Spleen (tissue), 11 donors: ENCODE results near the gene ADNP. TPM values are rescaled to one million over a fixed set of nuclear protein-coding genes. Genes with fewer than 3 reads are reported as not detected.
A peak's percentile ranks its signal among the peaks of the same experiment; 100 is the strongest.

ENCODE experiments used
- DNase-seq: peaks from one replicate; pipeline ENCODE4 v3.0.0-alpha.2; 2020
- H3K27ac ChIP-seq, 8 donors: fragments of 200-600 bp; sonication (generic) in 7 of 8; 1 replicate in 4 of 8; 2 replicates in 4 of 8; pipeline versions ENCODE4 v1.5.0 to v1.8.0; 2016 to 2021; ENCODE audit warnings: inconsistent platforms in 4 of 8, mild to moderate bottlenecking in 4 of 8, moderate library complexity in 1 of 8
- H3K27me3 ChIP-seq, 7 donors: fragments of 200-600 bp; sonication (generic) in 6 of 7; replicated peaks in 1 of 7; 1 replicate in 4 of 7; 2 replicates in 3 of 7; pipeline versions ENCODE4 v1.5.0 to v1.8.0; 2016 to 2021; ENCODE audit warnings: inconsistent platforms in 3 of 7, mild to moderate bottlenecking in 1 of 7
- H3K36me3 ChIP-seq, 6 donors: fragments of 200-600 bp; sonication (generic) in 5 of 6; 1 replicate in 4 of 6; 2 replicates in 2 of 6; pipeline versions ENCODE4 v1.5.0 to v1.8.0; 2016 to 2021; ENCODE audit warnings: inconsistent platforms in 2 of 6
- H3K4me1 ChIP-seq, 6 donors: fragments of 200-600 bp; sonication (generic) in 5 of 6; 1 replicate in 3 of 6; 2 replicates in 3 of 6; pipeline versions ENCODE4 v1.5.0 to v1.8.0; 2016 to 2021; ENCODE audit warnings: inconsistent platforms in 3 of 6
- H3K4me3 ChIP-seq, 8 donors: fragments of 200-600 bp; sonication (generic) in 7 of 8; 1 replicate in 4 of 8; 2 replicates in 4 of 8; pipeline versions ENCODE4 v1.5.0 to v1.8.0; 2016 to 2021; ENCODE audit warnings: inconsistent platforms in 4 of 8, mild to moderate bottlenecking in 4 of 8, moderate library complexity in 2 of 8
- H3K9me3 ChIP-seq, 8 donors: fragments of 200-600 bp; sonication (generic) in 7 of 8; 1 replicate in 4 of 8; 2 replicates in 4 of 8; pipeline versions ENCODE4 v1.5.0 to v1.8.0; 2016 to 2021; ENCODE audit warnings: inconsistent platforms in 4 of 8
- CTCF ChIP-seq, 11 experiments: fragments of 200-600 bp in 7 of 11; fragments of 450-650 bp in 4 of 11; sonication (generic) in 4 of 11; IDR thresholded peaks in 8 of 11; conservative IDR thresholded peaks in 3 of 11; 1 replicate in 7 of 11; 2 replicates in 4 of 11; pipeline versions ENCODE4 v1.4.0 to v1.8.0; 2016 to 2021; ENCODE audit warnings: antibody characterized with exemption in 11 of 11, inconsistent platforms in 4 of 11, mild to moderate bottlenecking in 1 of 11
- POLR2A ChIP-seq, 3 donors: fragments of 450-650 bp; IDR thresholded peaks; one replicate each; pipeline ENCODE4 v1.5.1; 2017; ENCODE audit warnings: antibody characterized with exemption in 3 of 3, mild to moderate bottlenecking in 1 of 3
- POLR2AphosphoS5 ChIP-seq, 3 donors: sonication (generic); formaldehyde crosslinking; IDR thresholded peaks; one replicate each; pipeline ENCODE4 v1.5.1; 2017; ENCODE audit warnings: antibody characterized with exemption in 3 of 3
- WGBS, 5 donors: extraction: QIAGEN DNeasy Blood & Tissue Kit in 3 of 5; methylation state at CpG; one replicate each; pipeline versions ENCODE4 v1.1.5 to v1.1.7; 2013 to 2018; 5-methylcytosine and 5-hydroxymethylcytosine counted together
- intact Hi-C: fragments of 100-400 bp; cut with DNase I; formaldehyde crosslinking; loops from one replicate; pipeline ENCODE4 v1.15.0; 2023; ENCODE audit warnings: low total_unique reads
- polyA plus RNA-seq, 3 donors: library from polyadenylated mRNA; stranded (reverse); fragments of 200-250 nt; gene quantifications; one replicate each; pipeline ENCODE4 v1.2.1, GENCODE V29; 2013
- total RNA-seq, 7 donors: library from RNA; depleted of rRNA in 3 of 7; stranded (reverse); fragments of >200 nt in 3 of 7; fragmentation: NEBNext Ultra II Directional in 4 of 7; extraction: Animal tissue kit (Norgen Biotek cat#: 25700) in 4 of 7; gene quantifications; one replicate each; pipeline versions ENCODE4 v1.1.0 to v1.2.1, GENCODE V29; 2016 to 2021
- donor health status: healthy with polysubstance abuse.
- donor health status: DM: no; HTN: no; CAD: no; lungs with moderate emphysema.
- donor health status: DM: no; HTN: no; CAD: no.
- donor health status: Bipolar disorder and iron deficiency.
- donor health status: healthy.
- donor health status: DM: no; HTN: no; CAD: no.
- donor health status: DM: yes; HTN: yes; CAD: no.

Gene ADNP
- total and polyA plus RNA-seq, 10 donors, result 30.6 to 78.8 (median 61.3) TPM

- TF ChIP-seq POLR2A (IDR thresholded peaks at IDR 0.05), result no peak
- TF ChIP-seq POLR2AphosphoS5 (IDR thresholded peaks at IDR 0.05), result peak in 1 of 3 donors; percentile 12
- no peak for DNase-seq
- no peak overlapping the region for H3K4me3 ChIP-seq
- peaks cover 36 to 99% (median 78%) of the 10 kb centered on the region in 6 donors for H3K4me1 ChIP-seq
- no peaks in the 10 kb centered on the region for H3K27me3 ChIP-seq
- H3K27ac ChIP-seq, result peak overlapping the region in 1 of 8 donors; percentile 1
- intact Hi-C loops, result no loop called here
- WGBS, 5 donors, result 67 to 84% (median 78%) methylated on average over 2 of the region's 2 CpGs
- no peaks in the 10 kb centered on the region for H3K9me3 ChIP-seq
- H3K36me3 ChIP-seq, result peaks cover 0 to 29% (median 3%) of the 10 kb centered on the region in 6 donors
Measured at GRCh38 chr20:50913690-50914375, 17.4 kb downstream of the ADNP start.

- WGBS, 5 donors, result 60 to 78% (median 64%) methylated on average over 1 of the region's 1 CpG
- intact Hi-C loops, result no loop called here
- TF ChIP-seq CTCF (IDR thresholded peaks at IDR 0.05 in 8 of 11, conservative IDR thresholded peaks at IDR 0.05 in 3 of 11) (no peak), POLR2AphosphoS5 (IDR thresholded peaks at IDR 0.05) (no peak), POLR2A (IDR thresholded peaks at IDR 0.05) (no peak)
- Histone ChIP-seq H3K36me3 (peaks cover 0 to 32% (median 3%) of the 10 kb centered on the region in 6 donors), H3K4me3 (no peak overlapping the region), H3K27me3 (no peaks in the 10 kb centered on the region), H3K27ac (no peak overlapping the region), H3K9me3 (no peaks in the 10 kb centered on the region), H3K4me1 (peaks cover 21 to 97% (median 59%) of the 10 kb centered on the region in 6 donors)
- DNase-seq, result no peak
Measured at GRCh38 chr20:50911716-50912115, 19.5 kb downstream of the ADNP start.

- DNase-seq, result no peak
- TF ChIP-seq POLR2AphosphoS5 (IDR thresholded peaks at IDR 0.05) (no peak), POLR2A (IDR thresholded peaks at IDR 0.05) (no peak), CTCF (IDR thresholded peaks at IDR 0.05 in 8 of 11, conservative IDR thresholded peaks at IDR 0.05 in 3 of 11) (no peak)
- no peaks in the 10 kb centered on the region for H3K27me3 ChIP-seq
- H3K27ac ChIP-seq, result no peak overlapping the region
- WGBS, 5 donors, result 59 to 86% (median 72%) methylated on average over 3 of the region's 3 CpGs
- peaks cover 16 to 97% (median 55%) of the 10 kb centered on the region in 6 donors for H3K4me1 ChIP-seq
- no peak overlapping the region for H3K4me3 ChIP-seq
- no peaks in the 10 kb centered on the region for H3K9me3 ChIP-seq
- H3K36me3 ChIP-seq, result peaks cover 0 to 32% (median 3%) of the 10 kb centered on the region in 6 donors
- intact Hi-C loops, result no loop called here
Measured at GRCh38 chr20:50911030-50911429, 20.2 kb downstream of the ADNP start.

- intact Hi-C loops, result no loop called here
- peaks cover 0 to 34% (median 3%) of the 10 kb centered on the region in 6 donors for H3K36me3 ChIP-seq
- TF ChIP-seq CTCF (IDR thresholded peaks at IDR 0.05 in 8 of 11, conservative IDR thresholded peaks at IDR 0.05 in 3 of 11) (no peak), POLR2AphosphoS5 (IDR thresholded peaks at IDR 0.05) (no peak), POLR2A (IDR thresholded peaks at IDR 0.05) (no peak)
Measured at GRCh38 chr20:50909413-50909812, 21.8 kb downstream of the ADNP start.

More at GRCh38 chr20:50909413-50909812, 21.8 kb downstream of the ADNP start:
- peaks cover 3 to 97% (median 50%) of the 10 kb centered on the region in 6 donors for H3K4me1 ChIP-seq
- no peaks in the 10 kb centered on the region for H3K27me3 ChIP-seq
- H3K4me3 ChIP-seq, result no peak overlapping the region
- no peaks in the 10 kb centered on the region for H3K9me3 ChIP-seq
- WGBS, 5 donors, result 75 to 95% (median 89%) methylated on average over 3 of the region's 3 CpGs
- DNase-seq, result no peak
- no peak overlapping the region for H3K27ac ChIP-seq
